Endothelial cell of umbilical vein (primary cell): Measurements from ENCODE around the gene RNF126. TPM values are rescaled to one million over a fixed set of nuclear protein-coding genes. Genes with fewer than 3 reads are reported as not detected.

Experiments
- BruUV-seq: library from RNA; stranded (reverse); fragments of 400-500 nt; replicated peaks from 2 replicates; lab custom pipeline; 2021; lab: Mats Ljungman, UMichigan
- CTCF ChIA-PET: fragments of 300-600, 350-600 bp; sonication (Branson Sonifier 250); formaldehyde crosslinking; loops from one replicate; lab custom pipeline; 2021; ENCODE audit warnings: antibody characterized with exemption, inconsistent platforms; lab: Charles Lee
- POLR2A ChIA-PET: fragments of 300-600, 350-600 bp; sonication (Branson Sonifier 250); formaldehyde crosslinking; loops from one replicate; lab custom pipeline; 2021; ENCODE audit warnings: antibody characterized with exemption, inconsistent platforms; lab: Charles Lee
- DNase-seq: peaks from one replicate; pipeline ENCODE4 v3.0.0-alpha.2; 2011; ENCODE audit warnings: low read depth, low spot score
- FAIRE-seq: peaks from 2 replicates; lab custom pipeline; 2011; peaks lifted over from hg19 to GRCh38; lab: Jason Lieb, UNC
- H2AFZ ChIP-seq: 2 replicates; pipeline ENCODE4 v1.6.0; 2012; ENCODE audit warnings: low read depth, low read length, control low read depth, inconsistent platforms
- H3K27ac ChIP-seq: 2 replicates; pipeline ENCODE4 v1.5.1; 2011; ENCODE audit warnings: low read depth, mild to moderate bottlenecking, control low read depth, low read length, moderate library complexity; ENCODE audit not compliant: insufficient read depth
- H3K27me3 ChIP-seq, 2 experiments: 2 replicates each; pipeline versions ENCODE4 v1.6.0 to v1.6.1; 2011; ENCODE audit warnings: low read length in 2 of 2, mixed read lengths in 1 of 2; ENCODE audit not compliant: control insufficient read depth in 2 of 2, insufficient read depth in 2 of 2
- H3K36me3 ChIP-seq, 2 experiments: 2 replicates in 1 of 2; 3 replicates in 1 of 2; pipeline ENCODE4 v1.5.1; 2011; ENCODE audit warnings: low read length in 2 of 2, mild to moderate bottlenecking in 1 of 2, moderate library complexity in 1 of 2; ENCODE audit not compliant: control insufficient read depth in 2 of 2, insufficient read depth in 2 of 2; ENCODE audit errors: extremely low read depth in 1 of 2
- H3K4me1 ChIP-seq: 3 replicates; pipeline ENCODE4 v1.5.1; 2011; ENCODE audit warnings: mild to moderate bottlenecking, low read length; ENCODE audit not compliant: control insufficient read depth, insufficient read depth; ENCODE audit errors: extremely low read depth
- H3K4me2 ChIP-seq: 2 replicates; pipeline ENCODE4 v1.6.1; 2011; ENCODE audit warnings: low read length, control low read depth, mixed read lengths; ENCODE audit not compliant: insufficient read depth
- H3K4me3 ChIP-seq, 3 experiments: fragments of 200-600 bp in 1 of 3; sonication (generic), shearing (Covaris generic) in 1 of 3; replicated peaks in 1 of 3; 2 replicates each; pipeline ENCODE4 v1.5.1; 2011 to 2016; ENCODE audit warnings: control low read depth in 3 of 3, low read length in 3 of 3, mild to moderate bottlenecking in 2 of 3, inconsistent platforms in 1 of 3, low read depth in 1 of 3, moderate library complexity in 1 of 3; ENCODE audit not compliant: insufficient read depth in 1 of 3
- H3K79me2 ChIP-seq: 2 replicates; pipeline ENCODE4 v1.6.0; 2012; ENCODE audit warnings: low read length, inconsistent platforms; ENCODE audit not compliant: control insufficient read depth, insufficient read depth
- H3K9ac ChIP-seq: replicated peaks from 2 replicates; pipeline ENCODE3; 2011; ENCODE audit warnings: low read length, control low read depth; ENCODE audit not compliant: insufficient read depth; ENCODE audit errors: extremely low read depth
- H3K9me1 ChIP-seq: replicated peaks from 3 replicates; pipeline ENCODE4 v1.6.0; 2011; ENCODE audit warnings: mild to moderate bottlenecking, low read length; ENCODE audit not compliant: control insufficient read depth, insufficient read depth; ENCODE audit errors: extremely low read depth
- H3K9me3 ChIP-seq: replicated peaks from 2 replicates; pipeline ENCODE4 v1.5.1; 2012; ENCODE audit warnings: low read length, inconsistent platforms; ENCODE audit not compliant: control insufficient read depth, insufficient read depth
- H4K20me1 ChIP-seq: replicated peaks from 2 replicates; pipeline ENCODE3; 2011; ENCODE audit warnings: mild to moderate bottlenecking, low read length; ENCODE audit not compliant: control insufficient read depth, insufficient read depth; ENCODE audit errors: extremely low read depth
- CTCF ChIP-seq, 2 donors: IDR thresholded peaks; 1 replicate in 1 of 2; 2 replicates in 1 of 2; pipeline ENCODE4 v1.5.1; 2011; ENCODE audit warnings: low read length in 2 of 2, mild to moderate bottlenecking in 2 of 2, moderate library complexity in 2 of 2, control low read depth in 1 of 2, inconsistent platforms in 1 of 2, low read depth in 1 of 2; ENCODE audit not compliant: insufficient read depth in 1 of 2; ENCODE audit errors: extremely low read depth in 1 of 2
- GATA2 ChIP-seq: IDR thresholded peaks from 2 replicates; pipeline ENCODE4 v1.7.0; 2011; ENCODE audit warnings: low read depth, mild to moderate bottlenecking, moderate library complexity, mixed read lengths, low read length; ENCODE audit not compliant: insufficient read length, insufficient read depth
- JUN ChIP-seq: IDR thresholded peaks from 2 replicates; pipeline ENCODE4 v1.6.1; 2011; ENCODE audit warnings: borderline replicate concordance, low read depth; ENCODE audit not compliant: insufficient read length, insufficient read depth
- POLR2AphosphoS5 ChIP-seq: IDR thresholded peaks from 2 replicates; pipeline ENCODE4 v1.6.1; 2012; ENCODE audit warnings: low read depth, mild to moderate bottlenecking, control low read depth, low read length, moderate library complexity; ENCODE audit not compliant: insufficient read depth
- dilution Hi-C: fragments of 300-500 bp; cut with MboI; formaldehyde crosslinking; loops from one replicate; pipeline ENCODE4 v1.15.0; 2019; ENCODE audit warnings: low sequenced_read_pairs; ENCODE audit not compliant: extremely low pct_ligation_motif_present
- intact Hi-C: fragments of 100-400 bp; cut with micrococcal nuclease; formaldehyde crosslinking; loops from one replicate; pipeline ENCODE4 v1.10.0; 2022
- polyA plus RNA-seq, 4 experiments: library from polyadenylated mRNA; depleted of rRNA in 3 of 4; stranded (reverse) in 3 of 4; unstranded in 1 of 4; fragments of >200 nt; gene quantifications; 2 replicates each; pipeline versions ENCODE4 v1.2.1 to v1.2.3, GENCODE V29; 2011 to 2012; ENCODE audit warnings: missing spikeins in 1 of 4
- total RNA-seq: library from RNA; stranded (reverse); gene quantifications from 2 replicates; pipeline ENCODE4 v1.2.3, GENCODE V29; 2021

The RNF126 gene
- total and polyA plus RNA-seq, 2 donors (not counting 3 experiments of a cell fraction or from before 2014, with no cell fraction given): 19.2 to 61.3 TPM

- intact Hi-C loops: no loop called here
- TSS peak; percentile 23 for BruUV-seq
- Histone ChIP-seq H3K4me1 (peaks cover 16% of the 10 kb centered on the region), H3K4me3 (no peak overlapping the region), H3K9me3 (no peaks in the 10 kb centered on the region), H3K4me2 (no peak overlapping the region), H3K79me2 (peaks cover 12% of the 10 kb centered on the region), H2AFZ (no peak overlapping the region), H3K9ac (no peak overlapping the region), H3K27ac (peak overlapping the region; percentile 4), H3K9me1 (no peaks in the 10 kb centered on the region), H4K20me1 (no peaks in the 10 kb centered on the region), H3K27me3 (no peaks in the 10 kb centered on the region), H3K36me3 (no peaks in the 10 kb centered on the region)
- ChIA-PET POLR2A (interaction anchor here (0.6 kb wide), 1 partner anchor 759 kb away, joined by 3 read pairs; no protein-coding TSS in a partner anchor), CTCF (interaction anchor here (1.3 to 1.6 kb wide), 2 partner anchors 15 to 56 kb away, joined by 4 to 9 read pairs; partner anchors contain the start of gene RNF126)
- dilution Hi-C loops: no loop called here
- FAIRE-seq (peak; percentile 43), DNase-seq (no peak)
- TF ChIP-seq POLR2AphosphoS5: no peak
- no peak for TF ChIP-seq CTCF (IDR thresholded peaks at IDR 0.05; ENCODE audit: extremely low read depth in 1 of 2, insufficient read depth in 1 of 2, low read depth in 1 of 2, low read length in 2 of 2)
- no peak for TF ChIP-seq GATA2
- TF ChIP-seq JUN: no peak
Observed at GRCh38 chr19:677601-678436, 14.8 kb upstream of the RNF126 start.
